HepG2 (cell line): ENCODE results near the gene UGT1A8.

ENCODE experiments used
- POLR2AphosphoS5 ChIP-seq: IDR thresholded peaks from 2 replicates; pipeline ENCODE4 v1.6.1; 2012; ENCODE audit warnings: low read depth, low read length
- THYN1 ChIP-seq: sonication (generic); formaldehyde crosslinking; IDR thresholded peaks from 2 replicates; pipeline ENCODE4 v1.8.1; 2023; ENCODE audit warnings: low read depth, mild to moderate bottlenecking, moderate library complexity, missing genetic modification reagents, borderline replicate concordance

DNA sequence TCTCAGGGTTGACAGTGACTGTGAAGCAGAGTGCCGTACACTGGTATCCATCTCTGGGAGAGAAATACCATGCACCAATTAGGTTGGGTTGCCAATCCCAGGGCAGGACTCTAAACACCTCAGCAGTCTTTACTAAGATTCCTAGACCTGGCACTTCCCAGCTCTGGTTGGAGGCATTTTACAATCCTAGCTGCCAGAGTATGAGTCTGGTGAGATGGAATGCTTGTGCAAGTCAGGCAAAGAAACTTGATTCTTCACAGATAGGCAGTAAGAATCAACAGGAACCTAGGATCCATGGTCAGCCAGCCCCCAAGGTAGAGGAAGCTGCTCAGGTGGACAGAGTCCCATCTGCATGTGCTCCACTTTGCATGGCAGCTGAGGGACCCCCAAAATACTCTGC lies 89.3 kb downstream of the UGT1A8 start:
- TF ChIP-seq POLR2AphosphoS5 = no peak
- TF ChIP-seq THYN1 (CRISPR knock-in tag) = no peak
